Vagina (tissue), 2 donors: Measurements from ENCODE around the gene RASSF1.
A peak's percentile ranks its signal among the peaks of the same experiment; 100 is the strongest.

Experiments used
- CTCF ChIP-seq, 3 experiments: fragments of 450-650 bp in 2 of 3; fragments of 200-600 bp in 1 of 3; sonication (generic) in 1 of 3; IDR thresholded peaks; one replicate each; pipeline ENCODE4 v1.5.1; 2017 to 2019; ENCODE audit warnings: antibody characterized with exemption in 3 of 3, mild to moderate bottlenecking in 2 of 3, moderate library complexity in 2 of 3
- POLR2A ChIP-seq, 2 donors: fragments of 450-650 bp; IDR thresholded peaks; one replicate each; pipeline ENCODE4 v1.6.1; 2017; ENCODE audit warnings: antibody characterized with exemption in 2 of 2, mild to moderate bottlenecking in 2 of 2, moderate library complexity in 2 of 2

- TF ChIP-seq CTCF (IDR thresholded peaks at IDR 0.05) (no peak), POLR2A (IDR thresholded peaks at IDR 0.05) (peak in 1 of 2 donors; percentile 22)
Observed at GRCh38 chr3:50365080-50365841, 24.6 kb upstream of the RASSF1 start.
